NCI-H187 treated with DMSO at 0.1 percent for 48 hours (cell line): ENCODE results near the gene CLEC11A.
A peak's percentile ranks its signal among the peaks of the same experiment; 100 is the strongest.
"Not testable (repeated sequence)": the region's sequence is repeated elsewhere in the genome, so short reads cannot be mapped to it uniquely, and the experiment has no call there.

Experiments
- DNase-seq: peaks from one replicate; lab custom pipeline; 2025; lab: John Stamatoyannopoulos, UW

The CLEC11A gene

DNA sequence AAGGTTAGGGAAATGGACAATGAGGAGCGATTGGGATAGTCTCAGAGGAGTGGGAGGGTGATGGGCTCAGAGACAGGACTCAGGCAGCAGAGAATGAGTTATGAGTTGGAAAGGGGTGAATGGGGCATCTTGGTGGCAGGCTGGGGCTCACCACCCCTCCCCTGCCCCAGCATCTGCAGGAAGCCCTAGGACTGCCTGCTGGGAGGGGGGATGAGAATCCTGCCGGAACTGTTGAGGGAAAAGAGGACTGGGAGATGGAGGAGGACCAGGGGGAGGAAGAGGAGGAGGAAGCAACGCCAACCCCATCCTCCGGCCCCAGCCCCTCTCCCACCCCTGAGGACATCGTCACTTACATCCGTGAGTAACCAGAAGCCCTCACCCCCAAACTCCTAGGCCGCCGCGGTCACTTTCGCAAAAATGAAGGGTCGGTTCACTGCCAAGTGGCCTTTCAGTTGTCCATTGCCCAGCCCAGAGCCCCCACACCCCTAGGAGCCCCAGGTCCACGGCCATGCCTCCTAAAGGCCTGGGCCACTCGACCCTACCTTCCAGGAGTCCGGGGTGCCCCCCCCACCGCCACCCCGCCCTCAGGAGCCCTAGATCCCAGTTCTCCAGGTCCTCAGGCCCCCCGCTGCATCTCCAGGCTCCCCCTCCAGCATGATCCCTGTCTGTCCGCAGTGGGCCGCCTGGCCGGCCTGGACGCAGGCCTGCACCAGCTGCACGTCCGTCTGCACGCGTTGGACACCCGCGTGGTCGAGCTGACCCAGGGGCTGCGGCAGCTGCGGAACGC, 764 bp downstream of the CLEC11A start:
- DNase-seq: no peak

DNA sequence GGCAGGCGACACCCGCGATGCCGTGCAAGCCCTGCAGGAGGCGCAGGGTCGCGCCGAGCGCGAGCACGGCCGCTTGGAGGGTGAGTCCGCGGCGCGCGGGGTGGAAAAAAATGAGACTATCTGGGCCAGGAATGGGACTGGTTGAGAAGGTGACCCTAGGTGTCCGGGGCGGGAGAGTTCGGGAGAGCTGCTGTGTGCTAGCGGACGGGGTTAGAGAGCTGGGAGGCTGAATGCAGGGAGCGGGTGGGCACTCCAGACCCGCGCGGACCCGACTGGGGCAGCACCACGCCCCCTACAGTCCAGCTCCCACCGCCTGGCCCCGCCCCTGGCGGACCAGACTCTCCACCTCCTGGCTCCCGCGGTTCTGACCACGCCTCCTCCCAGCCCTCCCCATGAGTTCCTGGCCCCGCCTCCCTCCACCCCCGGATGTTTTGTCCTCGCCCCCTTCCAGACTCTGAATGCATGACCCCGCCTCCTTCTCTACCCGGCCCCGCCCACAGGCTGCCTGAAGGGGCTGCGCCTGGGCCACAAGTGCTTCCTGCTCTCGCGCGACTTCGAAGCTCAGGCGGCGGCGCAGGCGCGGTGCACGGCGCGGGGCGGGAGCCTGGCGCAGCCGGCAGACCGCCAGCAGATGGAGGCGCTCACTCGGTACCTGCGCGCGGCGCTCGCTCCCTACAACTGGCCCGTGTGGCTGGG, 1.5 kb downstream of the CLEC11A start:
- peak; percentile 78 for DNase-seq

DNA sequence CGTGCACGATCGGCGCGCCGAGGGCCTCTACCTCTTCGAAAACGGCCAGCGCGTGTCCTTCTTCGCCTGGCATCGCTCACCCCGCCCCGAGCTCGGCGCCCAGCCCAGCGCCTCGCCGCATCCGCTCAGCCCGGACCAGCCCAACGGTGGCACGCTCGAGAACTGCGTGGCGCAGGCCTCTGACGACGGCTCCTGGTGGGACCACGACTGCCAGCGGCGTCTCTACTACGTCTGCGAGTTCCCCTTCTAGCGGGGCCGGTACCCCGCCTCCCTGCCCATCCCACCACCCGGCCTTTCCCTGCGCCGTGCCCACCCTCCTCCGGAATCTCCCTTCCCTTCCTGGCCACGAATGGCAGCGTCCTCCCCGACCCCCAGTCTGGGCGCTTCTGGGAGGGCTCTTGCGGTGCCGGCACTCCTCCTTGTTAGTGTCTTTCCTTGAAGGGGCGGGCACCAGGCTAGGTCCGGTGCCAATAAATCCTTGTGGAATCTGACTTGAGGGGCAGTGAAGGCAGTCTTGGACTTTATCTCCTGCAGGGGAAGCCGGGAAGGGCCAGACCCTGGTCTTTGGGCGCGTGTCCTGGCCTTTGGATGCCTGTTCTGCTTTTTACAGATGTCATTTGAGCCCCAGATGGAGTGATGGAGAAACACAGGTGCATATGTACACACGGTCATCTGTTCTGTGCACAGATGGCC, 2.2 kb downstream of the CLEC11A start:
- no peak for DNase-seq

DNA sequence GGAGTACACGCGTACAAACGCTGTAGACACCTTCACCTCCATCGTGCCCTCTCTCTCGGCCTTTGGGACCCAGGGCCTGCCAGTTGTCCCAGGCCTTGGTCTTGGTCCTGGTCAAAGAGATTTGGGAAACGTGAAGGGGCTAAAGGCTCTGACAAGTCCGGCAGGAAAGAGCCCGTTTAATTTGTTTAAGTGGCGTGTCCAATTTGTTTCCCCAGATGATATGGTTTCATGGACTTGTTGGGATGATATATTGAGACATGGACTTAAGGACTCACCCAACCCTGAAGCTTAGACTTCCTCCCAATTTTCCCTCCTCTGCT, 2.7 kb downstream of the CLEC11A start:
- no peak for DNase-seq

DNA sequence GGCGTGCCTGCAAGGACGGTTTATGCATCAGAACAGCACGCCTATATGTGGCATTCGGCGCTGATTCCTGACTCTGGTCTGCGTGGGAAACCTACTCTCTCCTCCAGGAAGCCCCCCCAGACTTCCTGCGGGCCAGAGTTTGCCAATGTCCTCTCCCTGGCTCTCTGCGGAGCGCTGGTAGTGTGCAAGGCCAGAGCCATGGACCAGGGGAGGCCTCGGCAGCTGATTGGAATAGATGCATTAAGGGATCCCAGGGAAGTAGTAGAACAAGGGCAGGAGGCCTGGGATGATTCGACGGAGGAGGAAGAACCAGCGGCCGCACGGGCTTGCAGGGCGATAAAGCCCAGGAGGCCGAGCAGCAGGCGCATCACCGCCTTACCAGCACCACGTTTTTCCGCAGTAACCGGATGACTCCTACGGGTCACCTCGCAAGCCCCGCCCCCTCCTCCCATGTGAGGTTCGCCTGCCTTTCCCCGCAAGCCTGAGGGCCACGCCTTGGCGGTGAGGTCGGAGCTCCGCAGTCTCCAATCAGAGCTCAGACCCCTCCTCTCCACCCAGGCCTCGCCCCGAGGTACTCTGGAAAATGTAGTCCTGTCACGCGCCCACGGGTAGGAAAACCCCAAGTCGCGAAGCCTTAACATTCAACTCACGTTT, 5.0 kb downstream of the CLEC11A start:
- no peak for DNase-seq

DNA sequence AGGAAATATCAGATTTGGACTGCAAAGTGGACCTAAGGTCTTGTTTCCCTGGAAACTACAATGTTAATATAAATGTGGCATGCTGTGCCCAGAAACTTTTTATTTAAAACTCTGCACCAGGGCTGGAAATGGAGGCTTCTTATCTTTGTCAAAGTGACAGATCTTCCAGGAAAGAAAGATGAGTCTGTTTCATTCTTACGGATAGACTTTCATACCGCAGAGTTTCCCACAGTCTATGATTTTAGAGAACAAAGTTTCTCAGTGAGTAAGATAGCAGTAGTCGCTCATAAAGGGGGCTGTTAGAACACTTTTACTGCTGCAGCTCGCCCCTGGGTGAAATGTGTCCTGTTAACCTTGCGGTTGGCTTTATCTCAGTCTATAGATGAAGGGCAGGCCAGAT, 6.7 kb downstream of the CLEC11A start:
- DNase-seq: no peak

DNA sequence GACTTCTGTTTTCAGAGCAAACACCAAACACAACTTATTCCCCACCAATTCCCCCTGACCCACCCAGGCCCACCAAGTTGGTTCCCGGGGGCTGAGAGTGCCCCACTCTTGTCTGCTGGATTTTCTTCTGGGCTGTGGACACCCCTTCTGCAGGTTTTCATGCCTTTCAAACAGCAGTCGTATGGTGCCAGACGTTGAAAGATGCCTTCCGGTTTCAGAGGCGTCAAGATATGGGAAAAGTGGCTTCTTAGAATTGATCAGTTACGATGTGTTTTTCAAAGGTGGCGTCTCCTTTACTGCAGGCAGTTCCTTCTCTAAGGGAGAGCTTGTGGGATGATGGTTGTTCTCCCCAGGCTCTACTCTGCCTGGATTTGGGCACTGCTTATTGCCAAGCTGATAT, 12.7 kb downstream of the CLEC11A start:
- DNase-seq: no peak

DNA sequence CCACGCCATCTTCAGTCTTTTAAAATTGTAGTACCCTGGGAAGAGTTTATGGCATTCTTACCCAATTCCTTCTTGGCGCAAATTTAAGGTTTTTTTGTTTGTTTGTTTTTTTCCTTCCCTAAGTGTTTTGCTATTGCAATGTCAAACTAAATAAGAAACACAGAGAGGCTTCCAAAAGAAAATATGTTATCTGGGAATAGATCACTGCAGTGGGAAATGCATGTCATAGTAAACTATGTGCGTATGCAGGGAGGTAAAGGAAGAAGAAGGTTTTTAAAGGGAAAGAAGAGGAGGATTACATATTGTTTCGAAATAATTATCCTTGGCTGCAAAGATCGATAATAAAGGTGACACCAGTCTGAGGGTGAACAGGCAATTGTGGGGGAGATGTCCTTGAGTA, 13.2 kb downstream of the CLEC11A start:
- no peak for DNase-seq

DNA sequence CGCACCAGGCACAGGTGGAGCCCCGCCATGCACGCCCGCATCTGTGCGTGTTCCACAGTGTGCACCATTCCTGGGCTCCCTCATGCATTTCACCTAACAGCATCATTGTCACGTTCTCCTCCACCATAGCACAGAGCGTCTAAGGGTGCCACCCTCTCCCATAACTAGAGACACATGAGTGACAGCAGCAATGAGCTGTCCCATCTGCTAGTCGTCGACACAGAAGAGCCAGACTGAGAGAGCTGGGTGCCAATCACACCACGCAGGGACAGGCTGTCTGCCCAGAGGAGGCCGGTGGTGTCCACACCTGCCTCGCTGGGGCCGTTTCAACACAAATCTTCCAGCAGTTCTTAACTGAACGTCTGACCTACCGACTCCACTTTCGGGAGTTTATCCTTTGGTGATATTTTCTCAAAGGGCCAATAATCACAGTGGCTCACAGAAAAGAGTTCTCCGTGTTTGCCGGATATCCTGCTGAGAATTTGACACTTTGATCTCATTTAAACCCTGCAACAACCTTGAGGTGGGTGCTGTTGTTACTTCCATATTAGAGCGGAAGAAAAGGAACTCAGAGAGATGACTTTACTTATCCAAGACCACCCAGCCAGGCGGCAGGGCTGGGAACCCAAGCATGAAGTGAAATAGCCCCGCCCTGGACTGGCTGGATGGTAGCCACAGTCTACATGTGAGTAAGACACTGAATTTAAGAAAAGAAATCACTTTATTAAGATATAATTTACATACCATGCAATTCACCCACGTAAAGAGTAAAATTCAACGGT, 16.2 kb downstream of the CLEC11A start:
- no peak for DNase-seq

DNA sequence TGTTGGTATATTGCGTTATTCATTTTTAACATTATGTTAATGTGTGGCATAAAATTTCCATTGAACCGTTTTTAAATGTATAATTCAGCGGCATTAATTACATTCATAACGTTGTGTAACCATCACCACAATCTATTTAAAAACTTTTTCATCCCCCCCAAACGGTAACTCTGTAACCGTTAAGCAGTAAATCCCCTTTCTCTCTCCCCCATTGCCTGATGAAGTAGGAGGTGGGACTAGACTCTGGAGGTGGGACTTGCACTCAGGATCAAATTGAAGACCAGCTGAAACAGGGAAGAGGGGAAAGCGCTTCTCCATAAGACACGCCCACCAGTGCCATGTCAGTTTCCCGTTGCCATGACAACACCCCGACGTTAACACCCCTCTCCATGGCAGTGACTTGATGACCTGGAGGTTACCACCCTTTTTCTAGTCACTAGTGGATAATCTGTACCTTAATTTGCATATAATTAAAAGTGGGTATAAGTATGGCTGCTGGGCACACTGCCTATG, 16.8 kb downstream of the CLEC11A start:
- DNase-seq: no peak

DNA sequence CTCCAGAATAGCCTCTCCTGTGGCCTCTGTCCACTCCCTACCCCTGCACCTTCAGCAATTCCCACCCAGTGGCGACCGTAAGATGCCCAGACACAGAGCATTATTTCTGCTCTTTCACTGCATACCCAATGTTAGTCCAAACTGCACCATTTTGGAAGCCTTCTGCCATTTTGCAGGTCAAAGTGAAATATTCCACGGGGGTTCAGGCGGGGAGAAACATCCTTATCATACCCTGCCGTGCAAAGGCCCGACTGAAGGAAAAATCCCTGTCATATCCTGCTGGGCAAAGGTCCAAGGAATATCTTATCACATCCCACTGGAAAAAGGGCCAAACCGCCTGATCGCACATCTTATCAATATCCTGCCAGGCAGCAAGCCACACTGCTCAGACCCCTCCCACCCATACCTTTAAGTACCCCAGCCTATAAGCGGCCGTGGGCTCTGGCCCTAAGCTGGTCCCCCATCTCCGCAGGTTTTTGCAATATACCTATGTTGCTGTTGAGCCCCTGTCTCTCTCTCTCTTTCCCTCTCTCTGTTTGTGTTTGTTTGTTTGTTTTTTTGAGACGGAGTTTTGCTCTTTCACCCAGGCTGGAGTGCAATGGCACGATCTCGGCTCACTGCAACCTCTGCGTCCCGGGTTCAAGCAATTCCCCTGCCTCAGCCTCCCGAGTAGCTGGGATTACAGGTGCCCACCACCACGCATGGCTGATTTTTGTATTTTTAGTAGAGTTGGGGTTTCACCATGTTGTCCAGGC, 18.2 kb downstream of the CLEC11A start:
- DNase-seq: no peak

DNA sequence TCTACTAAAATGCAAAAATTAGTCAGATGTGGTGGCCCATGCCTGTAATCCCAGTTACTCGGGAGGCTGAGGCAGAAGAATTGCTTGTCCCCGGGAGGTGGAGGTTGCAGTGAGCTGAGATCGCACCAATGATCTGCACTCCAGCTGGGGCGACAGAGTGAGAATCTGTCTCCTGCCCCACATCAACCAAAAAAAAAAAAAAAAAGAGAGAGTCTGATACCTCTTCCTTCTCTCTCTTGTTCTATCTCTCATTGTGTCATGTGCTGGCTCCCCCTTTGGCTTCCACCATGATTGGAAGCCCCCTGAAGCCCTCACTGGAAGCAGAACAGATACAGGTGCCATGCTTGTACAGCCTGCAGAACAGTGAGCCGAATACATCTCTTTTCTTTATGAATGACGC, 20.4 kb downstream of the CLEC11A start:
- no peak for DNase-seq

DNA sequence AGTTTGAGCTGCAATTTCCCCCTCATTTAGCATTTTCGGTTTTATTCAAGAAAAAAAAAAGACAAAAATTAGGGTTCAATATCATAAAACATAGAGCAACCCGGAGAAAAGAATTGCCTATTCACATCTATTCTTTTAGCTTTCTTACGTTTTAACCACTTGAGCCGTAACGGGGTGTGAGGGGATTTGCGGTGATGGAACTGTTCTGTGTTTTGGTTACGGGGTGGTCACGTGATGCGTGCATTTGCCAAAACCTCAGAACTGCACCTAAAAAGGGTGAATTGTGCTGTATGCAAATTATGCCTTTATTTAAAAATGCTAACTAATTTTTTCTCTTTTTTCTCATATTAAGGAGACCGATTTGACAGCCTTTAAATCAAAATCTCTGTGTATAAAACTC, 22.1 kb downstream of the CLEC11A start:
- no peak for DNase-seq

DNA sequence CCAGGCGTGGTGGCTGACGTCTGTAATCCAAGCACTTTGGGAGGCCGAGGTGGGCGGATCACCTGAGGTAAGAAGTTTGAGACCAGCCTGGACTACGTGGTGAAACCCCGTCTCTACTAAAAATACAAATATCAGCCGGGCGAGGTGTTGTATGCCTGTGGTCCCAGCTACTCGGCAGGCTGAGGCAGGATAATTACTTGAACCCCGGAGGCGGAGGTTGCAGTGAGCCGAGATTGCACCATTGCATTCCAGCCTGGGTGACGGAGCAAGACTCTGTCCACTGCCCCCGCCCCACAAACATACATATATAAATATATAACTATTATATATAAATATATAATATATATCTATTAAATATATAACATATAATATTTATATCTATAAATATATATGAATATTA, 24.0 kb downstream of the CLEC11A start:
- not testable (repeated sequence) for DNase-seq

DNA sequence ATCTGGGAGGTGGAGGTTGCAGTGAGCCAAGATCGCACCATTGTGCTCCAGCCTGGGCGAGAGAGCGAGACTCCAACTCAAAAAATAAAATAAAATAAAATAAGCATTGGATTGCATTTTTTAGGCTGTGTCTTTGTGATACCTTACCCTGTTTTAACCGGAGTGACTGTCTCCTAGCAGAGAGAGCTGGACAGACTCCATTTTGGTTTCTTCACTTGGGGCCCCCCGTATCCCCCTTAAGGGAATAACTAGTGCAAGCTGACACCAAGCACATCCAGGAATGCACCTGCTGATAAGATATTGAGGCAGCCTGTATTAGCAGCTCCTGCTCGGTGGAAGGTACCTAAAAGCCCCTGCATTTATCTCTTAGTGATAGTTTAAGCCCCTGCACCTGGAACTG, 26.3 kb downstream of the CLEC11A start:
- DNase-seq: no peak

DNA sequence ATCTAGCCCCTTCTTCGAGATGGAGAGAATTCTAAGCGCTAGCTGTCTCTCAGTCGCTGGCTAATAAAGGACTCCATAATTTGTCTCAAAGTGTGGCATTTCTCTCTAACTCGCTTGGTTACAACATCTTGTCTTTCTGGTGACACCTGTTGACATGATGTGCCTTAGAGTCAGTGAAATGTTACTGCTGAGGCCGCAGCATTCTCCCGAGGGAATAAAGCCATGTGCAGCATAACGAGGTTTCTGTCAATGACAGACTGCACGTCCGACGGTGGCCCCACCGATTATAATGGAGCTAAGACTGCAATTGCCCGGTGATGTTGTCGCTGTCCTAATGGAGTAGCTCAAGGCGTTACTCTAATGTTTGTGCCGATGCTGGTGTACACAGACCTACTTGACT, 26.8 kb downstream of the CLEC11A start:
- DNase-seq: no peak

DNA sequence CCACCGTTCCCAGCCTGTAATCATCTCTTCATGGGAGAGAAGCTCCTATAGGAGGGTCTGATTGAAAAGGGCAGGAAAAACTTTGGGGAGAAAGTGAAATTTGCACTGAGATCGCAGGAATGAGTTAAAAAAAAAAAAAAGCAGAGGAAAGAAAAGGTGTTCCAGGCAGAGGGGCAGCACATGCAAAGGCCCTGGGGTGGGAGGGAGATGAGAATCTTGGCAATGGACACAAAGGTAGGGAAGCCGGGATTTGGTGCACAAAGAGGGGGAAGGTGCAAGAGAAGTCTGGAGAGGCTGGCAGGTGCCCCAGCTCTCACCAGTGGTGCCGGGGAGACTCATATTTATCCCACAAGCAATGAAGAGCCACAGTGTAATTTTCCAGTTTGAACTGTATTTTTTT, 30.7 kb downstream of the CLEC11A start:
- DNase-seq: no peak

DNA sequence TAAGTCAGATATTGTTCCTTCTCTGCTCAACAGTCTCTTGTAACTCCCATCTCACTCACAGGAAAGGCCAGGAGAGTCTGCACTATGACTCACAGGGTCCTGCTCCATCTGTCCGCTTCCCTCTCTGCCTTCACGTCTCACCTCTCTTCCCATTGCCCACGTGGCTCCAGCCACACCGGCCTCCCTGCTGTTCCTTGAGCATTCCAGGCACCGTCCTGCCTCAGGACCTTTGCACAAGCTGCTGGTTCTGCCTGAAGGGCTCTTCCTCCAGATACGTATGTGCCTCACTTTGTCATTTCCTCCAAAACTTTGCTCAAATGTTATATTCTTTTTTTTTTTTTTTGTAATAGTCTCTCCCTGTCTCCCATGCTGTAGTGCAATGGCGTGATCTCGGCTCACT, 33.1 kb downstream of the CLEC11A start:
- not testable (repeated sequence) for DNase-seq

DNA sequence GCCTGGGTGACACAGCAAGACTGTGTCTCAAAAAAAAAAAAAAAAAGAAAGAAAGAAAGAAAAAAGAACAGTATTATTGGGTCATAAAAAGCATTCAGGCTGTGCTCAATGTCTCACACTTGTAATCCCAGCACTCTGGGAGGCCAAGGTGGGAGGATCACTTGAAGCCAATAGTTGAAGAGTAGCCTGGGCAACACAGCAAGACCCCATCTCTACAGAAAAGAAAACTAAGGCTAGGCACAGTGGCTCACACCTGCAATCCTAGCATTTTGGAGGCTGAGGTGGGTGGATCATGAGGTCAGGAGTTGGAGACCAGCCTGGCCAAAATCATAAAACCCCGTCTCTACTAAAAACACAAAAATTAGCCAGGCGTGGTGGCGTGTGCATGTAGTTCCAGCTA, 34.5 kb downstream of the CLEC11A start:
- DNase-seq: not testable (repeated sequence)

DNA sequence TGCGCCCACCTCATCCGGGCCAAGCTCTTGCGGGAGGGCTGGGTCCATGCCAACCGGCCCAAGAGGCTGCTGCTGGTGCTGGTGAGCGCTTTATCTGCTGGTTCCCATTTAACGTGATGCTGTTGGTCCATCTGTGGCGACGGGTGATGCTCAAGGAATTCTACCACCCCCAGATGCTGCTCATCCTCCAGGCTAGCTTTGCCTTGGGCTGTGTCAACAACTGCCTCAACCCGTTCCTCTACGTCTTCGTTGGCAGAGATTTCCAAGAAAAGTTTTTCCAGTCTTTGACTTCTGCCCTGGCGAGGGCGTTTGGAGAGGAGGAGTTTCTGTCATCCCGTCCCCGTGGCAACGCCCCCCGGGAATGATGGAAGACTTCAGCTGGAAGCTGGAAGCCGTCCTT, 35.9 kb downstream of the CLEC11A start:
- not testable (repeated sequence) for DNase-seq

DNA sequence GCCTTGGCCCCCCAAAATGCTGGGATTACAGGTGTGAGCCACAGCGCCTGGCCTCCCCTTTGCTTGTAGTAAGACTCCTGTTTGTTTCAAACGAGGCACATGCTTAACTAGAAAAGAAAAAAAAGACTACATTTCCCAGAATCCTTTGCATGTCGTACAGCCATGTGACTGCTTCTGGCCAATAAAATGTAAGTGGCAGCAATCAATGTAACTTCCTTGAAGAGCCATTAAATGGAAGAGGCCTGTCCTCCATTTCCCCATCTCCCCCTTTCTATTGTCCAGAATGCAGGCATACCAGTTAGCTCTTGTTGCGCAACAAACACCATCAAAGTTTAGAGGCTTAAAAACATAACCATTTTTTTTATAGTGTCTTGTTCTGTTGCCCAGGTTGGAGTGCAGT, 36.7 kb downstream of the CLEC11A start:
- DNase-seq: no peak
